CD14-positive monocyte (primary cell): ENCODE results near the gene DNAJB11. TPM values are rescaled to one million over a fixed set of nuclear protein-coding genes. Genes with fewer than 3 reads are reported as not detected.

Experiments used
- DNase-seq, 3 donors: peaks; one replicate each; pipeline ENCODE4 v3.0.0-alpha.2; 2011 to 2022
- H2AFZ ChIP-seq: 2 replicates; pipeline ENCODE4 v1.6.0; 2012; ENCODE audit warnings: mild to moderate bottlenecking, low read depth, low read length, inconsistent platforms; ENCODE audit not compliant: insufficient read depth, poor library complexity, severe bottlenecking
- H3K27ac ChIP-seq, 2 donors: 1 replicate in 1 of 2; 2 replicates in 1 of 2; pipeline ENCODE4 v1.5.1; 2012 to 2013; ENCODE audit warnings: low read length in 2 of 2, control low read depth in 1 of 2, inconsistent platforms in 1 of 2, low read depth in 1 of 2, mild to moderate bottlenecking in 1 of 2
- H3K27me3 ChIP-seq, 2 donors: one replicate each; pipeline versions ENCODE4 v1.6.0 to v1.6.1; 2011 to 2013; ENCODE audit warnings: low read length in 2 of 2; ENCODE audit not compliant: control insufficient read depth in 2 of 2, insufficient read depth in 2 of 2
- H3K36me3 ChIP-seq, 2 donors: replicated peaks in 1 of 2; 1 replicate in 1 of 2; 2 replicates in 1 of 2; pipeline versions ENCODE4 v1.5.1 to v1.6.1; 2012 to 2013; ENCODE audit warnings: low read length in 2 of 2, control low read depth in 1 of 2, inconsistent platforms in 1 of 2, mild to moderate bottlenecking in 1 of 2; ENCODE audit not compliant: insufficient read depth in 2 of 2, control insufficient read depth in 1 of 2
- H3K4me1 ChIP-seq, 2 donors: 1 replicate in 1 of 2; 2 replicates in 1 of 2; pipeline versions ENCODE4 v1.5.1 to v1.6.1; 2012 to 2013; ENCODE audit warnings: low read length in 2 of 2, control low read depth in 1 of 2, inconsistent platforms in 1 of 2, mild to moderate bottlenecking in 1 of 2, moderate library complexity in 1 of 2; ENCODE audit not compliant: insufficient read depth in 2 of 2, control insufficient read depth in 1 of 2
- H3K4me2 ChIP-seq: replicated peaks from 2 replicates; pipeline ENCODE3; 2012; ENCODE audit warnings: low read length, moderate library complexity, mild to moderate bottlenecking; ENCODE audit not compliant: poor library complexity, severe bottlenecking; ENCODE audit errors: extremely low read depth
- H3K4me3 ChIP-seq, 3 experiments: fragments of 200-600 bp in 1 of 3; sonication (generic) in 1 of 3; replicated peaks in 1 of 3; 1 replicate in 2 of 3; 2 replicates in 1 of 3; pipeline ENCODE4 v1.5.1; 2011 to 2013; ENCODE audit warnings: low read length in 3 of 3, mild to moderate bottlenecking in 3 of 3, control low read depth in 2 of 3, low read depth in 2 of 3, inconsistent platforms in 1 of 3, moderate library complexity in 1 of 3
- H3K79me2 ChIP-seq: 2 replicates; pipeline ENCODE4 v1.6.0; 2012; ENCODE audit warnings: mild to moderate bottlenecking, control low read depth, inconsistent platforms, low read length, moderate library complexity; ENCODE audit not compliant: insufficient read depth
- H3K9ac ChIP-seq: 2 replicates; pipeline ENCODE4 v1.6.0; 2017; ENCODE audit warnings: low read length, mild to moderate bottlenecking; ENCODE audit not compliant: insufficient read depth, poor library complexity, severe bottlenecking
- H3K9me3 ChIP-seq, 2 donors: replicated peaks in 1 of 2; 1 replicate in 1 of 2; 2 replicates in 1 of 2; pipeline versions ENCODE4 v1.5.1 to v1.6.1; 2012 to 2013; ENCODE audit warnings: low read length in 2 of 2, control low read depth in 1 of 2; ENCODE audit not compliant: control insufficient read depth in 1 of 2, insufficient read depth in 1 of 2
- H4K20me1 ChIP-seq: 2 replicates; pipeline ENCODE4 v1.6.0; 2012; ENCODE audit warnings: mild to moderate bottlenecking, low read length, control low read depth, moderate library complexity; ENCODE audit not compliant: insufficient read depth
- H3K27ac Mint-ChIP-seq, 7 donors: one replicate each; pipeline ENCODE4 v1.8.0; 2020; ENCODE audit warnings: mild to moderate bottlenecking in 7 of 7, mixed read lengths in 7 of 7, moderate library complexity in 6 of 7, inconsistent platforms in 2 of 7
- H3K27me3 Mint-ChIP-seq, 3 donors: one replicate each; pipeline ENCODE4 v1.8.0; 2021 to 2022; ENCODE audit warnings: low read depth in 3 of 3, mild to moderate bottlenecking in 3 of 3, mixed read lengths in 3 of 3, moderate library complexity in 3 of 3, inconsistent platforms in 1 of 3
- H3K36me3 Mint-ChIP-seq, 2 donors: one replicate each; pipeline ENCODE4 v1.8.0; 2020; ENCODE audit warnings: mixed read lengths in 2 of 2, inconsistent platforms in 1 of 2, mild to moderate bottlenecking in 1 of 2
- H3K4me1 Mint-ChIP-seq: one replicate; pipeline ENCODE4 v1.8.0; 2020; ENCODE audit warnings: mild to moderate bottlenecking, mixed read lengths
- H3K4me3 Mint-ChIP-seq, 2 donors: one replicate each; pipeline ENCODE4 v1.8.0; 2020; ENCODE audit warnings: mild to moderate bottlenecking in 2 of 2, mixed read lengths in 2 of 2, moderate library complexity in 1 of 2
- H3K9me3 Mint-ChIP-seq, 7 donors: one replicate each; pipeline ENCODE4 v1.8.0; 2020 to 2022; ENCODE audit warnings: mixed read lengths in 7 of 7, mild to moderate bottlenecking in 6 of 7, moderate library complexity in 6 of 7, inconsistent platforms in 2 of 7
- WGBS: methylation state at CpG from one replicate; pipeline ENCODE4 v1.1.5; 2013; ENCODE audit warnings: missing lambda C conversion rate; ENCODE audit not compliant: insufficient coverage; 5-methylcytosine and 5-hydroxymethylcytosine counted together
- intact Hi-C, 2 donors: fragments of 100-400 bp; cut with micrococcal nuclease; formaldehyde crosslinking; loops; one replicate each; pipeline versions ENCODE4 v1.15.0 to v1.15.1; 2023
- polyA plus RNA-seq, 3 donors: library from polyadenylated mRNA; depleted of rRNA in 1 of 3; unstranded in 2 of 3; stranded (reverse) in 1 of 3; fragments of 300-500 nt in 2 of 3; fragments of >200 nt in 1 of 3; fragmentation: Illumina TruSeq in 2 of 3; gene quantifications; 1 replicate in 2 of 3; 2 replicates in 1 of 3; pipeline ENCODE4 v1.2.3, GENCODE V29; 2012 to 2021
- TF ChIP-seq, protein P1 (sequence below): fragments of 200-600 bp; IDR thresholded peaks from one replicate; pipeline ENCODE4 v1.8.0; 2022; ENCODE audit warnings: antibody characterized with exemption, mild to moderate bottlenecking

The DNAJB11 gene
- polyA plus RNA-seq, 3 donors, result 32.5 to 45.8 (median 44.6) TPM

DNA sequence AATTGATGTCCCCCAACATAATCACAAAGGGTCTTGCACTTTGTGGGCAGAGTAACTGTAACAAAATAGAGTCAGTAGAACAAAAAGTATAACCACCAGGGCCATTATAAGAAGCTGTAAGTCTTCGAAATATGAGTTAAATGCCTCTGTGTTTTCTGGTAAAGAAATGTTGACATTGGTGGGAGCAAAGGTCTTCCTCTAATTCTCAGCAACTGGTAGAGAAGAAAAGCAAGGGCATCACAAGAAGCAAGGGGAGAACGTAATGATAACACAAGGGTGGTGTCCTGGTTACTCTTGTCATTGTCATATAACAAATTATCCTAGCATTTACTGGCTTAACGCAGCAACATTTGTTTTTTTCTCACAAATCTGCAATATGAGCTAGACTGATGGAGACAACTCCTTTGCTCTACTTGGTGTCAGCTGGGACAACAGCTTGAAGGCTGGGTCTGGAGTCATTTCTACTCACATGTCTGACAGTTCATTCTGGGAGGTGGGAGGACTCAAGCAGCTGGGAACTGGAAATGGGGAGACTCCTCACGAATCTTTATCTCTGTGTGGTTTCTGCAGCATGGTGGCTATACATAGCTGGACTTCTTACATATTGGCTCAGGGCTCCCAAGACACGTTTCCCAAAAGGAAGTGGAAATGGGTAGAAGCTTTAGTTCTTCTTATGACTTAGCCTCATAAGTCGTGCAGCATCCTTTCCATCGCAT is 20.2 kb downstream of the DNAJB11 start:
- Histone ChIP-seq H3K9ac (no peak overlapping the region), H3K4me1 (no peaks in the 10 kb centered on the region), H2AFZ (no peak overlapping the region), H3K9me3 (no peaks in the 10 kb centered on the region), H3K4me2 (no peak overlapping the region), H4K20me1 (no peaks in the 10 kb centered on the region), H3K79me2 (no peaks in the 10 kb centered on the region), H3K36me3 (peaks cover 2 to 7% of the 10 kb centered on the region in 2 donors), H3K27ac (no peak overlapping the region), H3K4me3 (no peak overlapping the region), H3K27me3 (no peaks in the 10 kb centered on the region)
- no peak for DNase-seq
- WGBS, result 100% methylated on average over 1 of the region's 7 CpGs
- H3K4me1 Mint-ChIP-seq, result no peaks in the 10 kb centered on the region
- no peaks in the 10 kb centered on the region for H3K9me3 Mint-ChIP-seq
- H3K27ac Mint-ChIP-seq, result no peak overlapping the region
- H3K4me3 Mint-ChIP-seq, result no peak overlapping the region
- TF ChIP-seq, protein P1, sequence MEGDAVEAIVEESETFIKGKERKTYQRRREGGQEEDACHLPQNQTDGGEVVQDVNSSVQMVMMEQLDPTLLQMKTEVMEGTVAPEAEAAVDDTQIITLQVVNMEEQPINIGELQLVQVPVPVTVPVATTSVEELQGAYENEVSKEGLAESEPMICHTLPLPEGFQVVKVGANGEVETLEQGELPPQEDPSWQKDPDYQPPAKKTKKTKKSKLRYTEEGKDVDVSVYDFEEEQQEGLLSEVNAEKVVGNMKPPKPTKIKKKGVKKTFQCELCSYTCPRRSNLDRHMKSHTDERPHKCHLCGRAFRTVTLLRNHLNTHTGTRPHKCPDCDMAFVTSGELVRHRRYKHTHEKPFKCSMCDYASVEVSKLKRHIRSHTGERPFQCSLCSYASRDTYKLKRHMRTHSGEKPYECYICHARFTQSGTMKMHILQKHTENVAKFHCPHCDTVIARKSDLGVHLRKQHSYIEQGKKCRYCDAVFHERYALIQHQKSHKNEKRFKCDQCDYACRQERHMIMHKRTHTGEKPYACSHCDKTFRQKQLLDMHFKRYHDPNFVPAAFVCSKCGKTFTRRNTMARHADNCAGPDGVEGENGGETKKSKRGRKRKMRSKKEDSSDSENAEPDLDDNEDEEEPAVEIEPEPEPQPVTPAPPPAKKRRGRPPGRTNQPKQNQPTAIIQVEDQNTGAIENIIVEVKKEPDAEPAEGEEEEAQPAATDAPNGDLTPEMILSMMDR, result no peak
- H3K27me3 Mint-ChIP-seq, result peaks cover 0 to 5% (median 0%) of the 10 kb centered on the region in 3 donors
- H3K36me3 Mint-ChIP-seq, result peaks cover 4 to 10% of the 10 kb centered on the region in 2 donors
- intact Hi-C loops, result no loop called here

DNA sequence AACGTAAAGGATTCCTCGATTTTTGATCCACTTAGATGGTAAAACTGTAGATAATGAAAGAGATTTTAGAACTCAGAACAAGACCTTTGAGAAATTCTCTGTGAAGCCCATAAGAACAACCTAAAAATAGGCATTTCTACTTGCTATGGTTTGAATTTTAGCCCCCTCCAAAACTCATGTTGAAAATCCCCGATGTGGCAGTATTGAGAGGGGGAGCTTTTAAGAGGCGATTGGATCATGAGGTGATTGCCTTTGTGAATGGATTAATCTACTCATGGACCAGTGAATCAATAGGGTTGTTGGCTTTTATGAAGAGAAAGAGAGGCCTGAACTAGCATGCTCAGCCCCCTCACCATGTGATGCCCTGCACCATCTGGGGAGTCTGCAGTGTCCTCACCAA is 22.2 kb downstream of the DNAJB11 start:
- H3K4me3 ChIP-seq, result no peak overlapping the region
- no peaks in the 10 kb centered on the region for H3K27me3 ChIP-seq
- H3K36me3 Mint-ChIP-seq, result no peaks in the 10 kb centered on the region
- H3K4me1 ChIP-seq, result no peaks in the 10 kb centered on the region
- no peak overlapping the region for H3K27ac Mint-ChIP-seq
- no peak overlapping the region for H2AFZ ChIP-seq
- DNase-seq, result no peak
- H3K27me3 Mint-ChIP-seq, result peaks cover under 1 to 5% (median 3%) of the 10 kb centered on the region in 3 donors
- intact Hi-C loops, result no loop called here
- H3K27ac ChIP-seq, result no peak overlapping the region
- no peak overlapping the region for H3K4me2 ChIP-seq
- H3K36me3 ChIP-seq, result no peaks in the 10 kb centered on the region
- no peaks in the 10 kb centered on the region for H3K79me2 ChIP-seq
- H4K20me1 ChIP-seq, result no peaks in the 10 kb centered on the region
- H3K9me3 Mint-ChIP-seq, result no peaks in the 10 kb centered on the region
- H3K9ac ChIP-seq, result no peak overlapping the region
- no CpG with 5 or more reads among the region's 4 CpGs for WGBS
- H3K4me1 Mint-ChIP-seq, result peaks cover 3% of the 10 kb centered on the region
- no peaks in the 10 kb centered on the region for H3K9me3 ChIP-seq
- TF ChIP-seq, protein P1, result no peak
- no peak overlapping the region for H3K4me3 Mint-ChIP-seq
